ENCODE results near the gene CPSF3.
"Not testable (repeated sequence)": the region's sequence is repeated elsewhere in the genome, so short reads cannot be mapped to it uniquely, and the experiment has no call there.

Gene CPSF3

GRCh38 chr2:9472511-9472910 is 49.1 kb downstream of the CPSF3 start:
- DNase-seq = peak; percentile 74

DNA sequence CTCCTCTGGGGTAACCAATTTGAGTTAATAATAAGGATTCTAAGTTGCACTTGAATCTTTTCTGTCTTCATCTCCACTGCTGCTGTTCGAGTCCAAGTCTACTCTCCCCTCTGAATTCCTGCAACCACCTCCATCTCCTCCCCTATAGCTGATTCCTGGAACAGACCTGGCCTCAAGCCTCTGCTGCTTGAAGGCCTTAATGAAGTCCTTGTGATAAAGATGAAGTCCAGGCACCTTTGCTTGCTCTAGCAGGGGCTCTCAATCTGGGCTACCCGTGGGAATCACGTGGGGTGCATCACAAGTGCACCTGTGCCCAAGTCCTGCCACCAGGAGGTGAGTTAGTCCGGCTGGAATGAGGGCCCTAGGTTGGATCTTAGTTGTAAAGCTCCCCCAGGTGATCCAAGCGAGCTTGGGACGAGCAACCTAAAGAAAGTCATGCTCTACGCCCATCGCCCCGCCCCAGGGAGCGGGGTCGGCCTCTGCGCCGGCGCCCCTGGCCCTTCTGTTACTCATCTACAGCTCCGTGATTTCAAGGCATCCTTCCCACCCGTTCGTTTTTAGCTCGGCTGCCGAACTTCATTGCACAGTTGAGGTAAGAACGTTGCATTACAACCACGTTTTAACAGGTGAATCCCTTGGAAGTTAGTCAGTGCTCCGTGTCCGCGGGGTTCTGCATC is 50.0 kb downstream of the CPSF3 start:
- peak; percentile 13 for DNase-seq

DNA sequence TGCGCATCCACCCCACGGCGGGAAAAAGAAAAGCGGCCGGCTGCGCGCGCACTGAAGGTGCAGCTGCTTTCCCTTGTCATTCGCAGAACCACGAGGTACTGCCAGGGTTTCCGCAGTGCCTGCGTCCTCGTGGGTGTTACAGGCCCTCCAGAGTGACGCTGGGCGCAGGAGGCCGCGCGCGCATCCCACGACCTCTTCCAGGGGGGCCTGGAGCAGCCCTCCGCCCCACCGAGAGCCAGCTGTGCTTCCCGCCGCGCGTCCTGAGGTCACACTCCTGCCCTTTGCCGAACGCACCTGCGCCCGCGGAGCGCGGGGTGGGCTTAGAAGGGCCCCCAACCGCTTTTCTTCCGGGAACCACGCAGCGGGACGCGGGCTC is 50.5 kb downstream of the CPSF3 start:
- peak; percentile 59 for DNase-seq

DNA sequence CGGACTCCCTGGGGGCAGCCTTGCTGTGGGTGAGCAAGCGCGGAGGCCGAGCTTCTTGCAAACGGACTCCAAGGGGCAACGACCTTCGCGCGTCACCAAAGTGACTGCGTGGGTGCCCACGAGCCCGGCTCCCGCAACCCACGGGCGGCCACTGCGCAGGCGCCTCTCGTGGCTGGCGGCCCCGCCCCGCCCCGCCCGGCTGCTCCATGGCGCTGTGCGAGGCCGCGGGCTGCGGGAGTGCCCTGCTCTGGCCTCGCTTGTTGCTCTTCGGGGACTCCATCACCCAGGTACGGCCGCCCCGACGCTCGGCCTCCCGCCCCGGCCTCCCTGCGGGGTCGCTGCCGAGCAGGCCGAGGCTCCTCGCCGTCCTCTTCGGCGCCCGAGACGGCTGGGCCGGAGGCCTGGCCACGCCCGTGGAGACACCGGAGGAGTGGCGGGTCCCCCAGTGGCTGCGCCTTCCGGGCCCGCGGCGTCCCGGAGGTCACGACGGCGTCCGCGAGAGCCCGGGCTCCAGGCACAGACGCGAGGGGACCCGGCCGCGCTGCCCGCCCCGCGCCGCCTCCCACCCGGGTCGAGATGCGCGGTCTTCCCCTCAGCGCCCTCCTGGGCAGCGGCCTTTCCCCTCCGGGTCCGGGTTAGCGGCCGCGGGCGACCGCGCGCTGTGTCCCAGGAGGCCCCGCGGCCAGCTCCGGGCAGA is 51.1 kb downstream of the CPSF3 start, which contains the start of gene IAH1:
Gene IAH1 (plus strand): TSS at position 191 of the 697 bp plus-strand sequence. CDS start 16 bp downstream, at position 207.
- peak; percentile 75 for DNase-seq

GRCh38 chr2:9477914-9478313 is 54.5 kb downstream of the CPSF3 start:
- no peak for DNase-seq

DNA sequence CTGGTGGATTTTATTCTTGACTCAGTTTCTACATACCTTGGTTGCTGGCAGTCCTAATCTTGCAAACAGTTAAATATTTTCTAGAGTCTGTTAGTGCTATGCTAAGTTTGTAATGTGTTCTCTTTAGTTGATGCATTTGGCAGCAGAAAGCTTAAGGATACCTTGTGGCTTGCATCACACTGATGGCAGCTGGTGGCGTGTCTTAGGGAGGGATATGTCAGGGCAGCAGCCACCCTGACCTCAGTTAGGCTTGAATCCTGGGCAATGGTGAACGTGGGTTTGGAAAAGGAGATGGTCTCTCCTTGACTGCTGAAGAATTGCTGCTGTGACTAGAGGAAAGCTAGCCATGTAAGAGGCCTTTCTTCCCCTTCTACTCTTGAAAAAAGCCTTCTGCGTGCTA is 55.1 kb downstream of the CPSF3 start:
- DNase-seq = no peak

DNA sequence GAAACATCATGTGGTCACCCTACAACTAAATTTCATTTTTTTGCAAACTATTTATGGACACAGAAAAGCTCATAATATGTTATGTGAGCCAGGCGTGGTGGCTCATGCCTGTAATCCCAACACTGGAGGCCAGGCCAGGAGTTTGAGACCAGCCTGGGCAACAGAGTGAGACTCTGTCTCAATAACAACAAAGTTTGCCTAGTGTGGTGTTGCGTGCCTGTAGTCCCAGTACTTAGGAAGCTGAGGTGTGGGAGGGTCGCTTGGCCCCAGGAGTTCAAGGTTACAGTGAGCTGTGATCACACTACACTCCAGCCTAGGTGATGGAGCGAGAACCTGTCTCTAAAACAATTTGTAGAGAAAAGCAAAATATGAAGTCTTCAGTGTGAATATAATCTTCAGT is 56.7 kb downstream of the CPSF3 start:
- DNase-seq = no peak

DNA sequence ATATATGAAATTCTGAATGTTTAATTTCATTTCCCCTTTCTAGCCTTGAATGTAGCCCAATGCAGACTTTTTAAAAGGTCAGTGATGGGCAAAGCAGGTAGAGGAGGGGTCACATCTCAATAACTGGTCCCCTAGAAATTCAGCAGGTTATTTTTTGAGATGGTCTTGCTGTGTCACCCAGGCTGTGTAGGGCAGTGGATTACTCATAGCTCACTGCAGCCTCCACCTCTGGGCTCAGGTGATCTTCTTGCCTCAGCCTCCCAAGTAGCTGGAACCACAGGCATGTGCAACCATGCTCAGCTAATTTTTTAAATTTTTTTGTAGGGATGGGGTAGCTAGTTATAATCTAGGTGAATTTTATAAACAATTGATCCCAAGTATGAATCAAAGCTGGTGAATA is 59.7 kb downstream of the CPSF3 start:
- DNase-seq = no peak

GRCh38 chr2:9484533-9484932 is 61.1 kb downstream of the CPSF3 start:
- no peak for DNase-seq

- no peak for DNase-seq
Observed at GRCh38 chr2:9488583-9489547, 65.4 kb downstream of the CPSF3 start.

DNA sequence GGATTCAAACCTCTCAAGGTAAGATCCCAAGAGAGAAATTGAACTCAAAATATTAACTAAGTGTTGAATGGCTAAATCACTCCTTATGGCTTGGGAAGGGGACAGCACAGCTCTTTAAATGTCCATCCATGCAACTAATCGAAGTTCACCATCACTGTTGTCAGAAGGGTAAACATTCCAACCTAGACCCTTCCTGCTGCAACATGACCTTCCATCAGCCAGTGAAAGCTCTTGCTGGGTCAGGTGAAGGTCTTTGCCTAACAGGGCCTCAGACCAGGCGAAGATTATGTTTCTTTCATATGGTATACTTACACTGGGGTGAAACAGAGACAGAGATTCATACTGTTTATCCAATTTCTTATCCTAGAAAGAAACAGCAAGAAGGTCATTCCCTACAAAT is 67.3 kb downstream of the CPSF3 start:
- no peak for DNase-seq

- DNase-seq = no peak
Observed at GRCh38 chr2:9492927-9493326, 69.5 kb downstream of the CPSF3 start.

DNA sequence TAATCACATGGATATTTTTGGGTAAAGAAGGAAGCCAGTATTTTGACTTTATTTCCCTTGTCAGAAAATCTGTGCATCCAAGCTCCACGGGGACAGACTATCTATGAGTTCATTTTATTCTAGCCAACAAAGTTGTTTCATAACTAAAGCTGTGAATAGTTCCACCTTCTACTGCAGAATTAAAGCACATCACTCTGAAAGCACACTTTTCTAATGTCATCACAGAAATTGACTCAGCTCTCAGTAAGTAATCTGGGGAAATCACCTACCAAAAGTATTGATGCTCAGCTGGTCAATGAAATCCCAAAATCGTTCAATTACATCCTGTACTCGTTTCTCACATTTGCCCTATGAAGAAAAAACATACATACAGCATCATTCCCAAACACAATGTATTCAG is 70.0 kb downstream of the CPSF3 start:
- DNase-seq = no peak

GRCh38 chr2:9494081-9494480 is 70.6 kb downstream of the CPSF3 start:
- DNase-seq = no peak

- no peak for DNase-seq
Observed at GRCh38 chr2:9497017-9497416, 73.6 kb downstream of the CPSF3 start.

- DNase-seq = no peak
Observed at GRCh38 chr2:9498210-9498609, 74.8 kb downstream of the CPSF3 start.

DNA sequence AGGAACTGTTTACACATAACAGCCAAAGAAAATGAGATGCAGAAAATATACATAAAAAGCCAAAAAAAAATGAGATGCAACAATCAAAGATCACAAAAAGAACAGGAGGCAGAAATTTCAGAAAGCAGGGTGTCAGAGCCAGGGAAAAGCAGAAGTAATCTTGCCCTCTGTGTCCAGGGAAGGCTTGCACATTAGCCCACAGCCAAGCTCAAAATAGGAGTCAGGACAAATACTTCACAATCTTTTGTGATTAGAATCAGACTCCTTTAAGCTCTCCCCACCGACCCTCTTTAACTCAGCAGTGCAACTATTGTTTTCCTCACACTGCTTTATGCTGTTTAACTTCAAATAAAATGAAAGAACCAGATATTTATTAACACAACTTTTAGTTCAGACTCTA is 85.5 kb downstream of the CPSF3 start:
- peak; percentile 26 for DNase-seq

DNA sequence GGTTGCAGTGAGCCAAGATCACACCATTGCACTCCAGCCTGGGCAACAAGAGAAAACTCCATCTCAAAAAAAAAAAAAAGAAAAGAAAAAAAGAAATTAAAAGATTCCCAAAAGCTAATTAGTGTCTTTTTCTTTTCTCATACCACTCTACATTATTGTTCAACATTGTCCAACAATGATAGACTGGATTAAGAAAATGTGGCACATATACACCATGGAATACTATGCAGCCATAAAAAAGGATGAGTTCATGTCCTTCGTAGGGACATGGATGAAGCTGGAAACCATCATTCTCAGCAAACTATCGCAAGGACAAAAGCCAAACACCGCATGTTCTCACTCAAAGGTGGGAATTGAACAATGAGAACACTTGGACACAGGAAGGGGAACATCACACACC is 90.5 kb downstream of the CPSF3 start:
- not testable (repeated sequence) for DNase-seq

DNA sequence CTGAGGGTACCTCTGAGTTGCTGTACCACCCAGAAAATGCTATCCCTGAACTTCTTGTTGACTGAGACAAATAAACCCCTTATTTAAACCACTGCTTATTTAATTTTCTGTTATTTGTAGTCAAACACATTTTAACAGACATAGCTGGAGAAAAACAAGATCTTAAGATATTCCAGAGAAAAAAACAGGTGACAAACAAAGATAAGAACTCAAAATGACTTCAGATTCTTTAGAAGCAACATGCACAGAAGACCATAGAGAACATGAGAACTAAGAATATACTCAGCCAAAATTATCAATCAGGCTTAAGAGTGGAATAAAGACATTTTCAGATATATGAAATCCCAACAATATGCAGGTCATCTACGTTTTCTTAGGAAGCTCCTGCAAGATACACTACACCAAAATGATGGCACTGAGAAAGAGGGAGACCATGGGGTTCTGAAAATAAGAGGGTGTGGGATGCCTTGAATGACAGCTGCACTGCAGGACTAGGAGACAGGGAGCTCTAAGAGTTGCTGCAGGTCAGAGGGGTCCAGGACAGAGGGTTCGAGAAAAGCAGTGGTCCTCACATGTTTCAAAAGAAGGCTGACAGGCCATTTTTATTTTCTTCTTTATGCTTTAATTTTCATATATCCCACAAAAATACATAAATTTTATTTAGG is 93.8 kb downstream of the CPSF3 start:
- DNase-seq = peak; percentile 22

- DNase-seq = no peak
Observed at GRCh38 chr2:9518163-9518562, 94.7 kb downstream of the CPSF3 start.

GRCh38 chr2:9518780-9519179 is 95.3 kb downstream of the CPSF3 start:
- no peak for DNase-seq

DNA sequence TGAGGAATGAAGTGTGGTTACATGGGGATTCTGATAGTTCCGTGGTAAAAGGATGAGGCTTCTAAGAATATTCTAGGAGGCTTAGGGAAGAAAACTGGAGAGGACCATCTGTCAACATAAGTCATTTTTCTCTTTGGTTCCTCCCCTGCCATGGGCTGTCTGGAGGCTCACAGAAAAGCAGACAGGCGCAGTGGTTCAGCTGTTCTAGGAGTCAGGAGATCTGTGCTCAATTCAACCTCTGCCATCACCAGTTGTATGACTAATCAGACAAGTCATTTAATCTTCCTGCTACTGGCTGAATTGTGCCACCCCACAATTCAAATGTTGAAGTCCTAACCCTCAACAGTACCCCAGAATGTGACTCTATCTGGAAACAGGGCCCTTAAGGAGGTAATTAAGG is 95.8 kb downstream of the CPSF3 start:
- DNase-seq = no peak
